H9 (cell line): ENCODE measurements around the gene MPL. TPM values are rescaled to one million over a fixed set of nuclear protein-coding genes. Genes with fewer than 3 reads are reported as not detected.

ENCODE experiments used
- DNase-seq: peaks from one replicate; pipeline ENCODE4 v3.0.0-alpha.2; 2017
- H2AFZ ChIP-seq: one replicate; pipeline ENCODE4 v1.6.1; 2013; ENCODE audit warnings: mild to moderate bottlenecking, low read length, control low read depth, moderate library complexity
- H2AK5ac ChIP-seq: 2 replicates; pipeline ENCODE4 v1.6.1; 2013; ENCODE audit warnings: low read length, control low read depth, mixed read lengths; ENCODE audit not compliant: insufficient read length
- H2BK120ac ChIP-seq: one replicate; pipeline ENCODE4 v1.6.1; 2013; ENCODE audit warnings: low read depth, mild to moderate bottlenecking, low read length, control low read depth, inconsistent platforms; ENCODE audit not compliant: poor library complexity, severe bottlenecking
- H2BK12ac ChIP-seq: 2 replicates; pipeline ENCODE4 v1.6.1; 2013; ENCODE audit warnings: low read length, control low read depth, mixed read lengths, low read depth; ENCODE audit not compliant: insufficient read length
- H2BK15ac ChIP-seq: 2 replicates; pipeline ENCODE4 v1.6.1; 2013; ENCODE audit warnings: low read depth, low read length, control low read depth
- H2BK20ac ChIP-seq: one replicate; pipeline ENCODE4 v1.6.1; 2013; ENCODE audit warnings: low read depth, mild to moderate bottlenecking, low read length, control low read depth, inconsistent platforms; ENCODE audit not compliant: poor library complexity, severe bottlenecking
- H2BK5ac ChIP-seq: 2 replicates; pipeline ENCODE4 v1.6.1; 2013; ENCODE audit warnings: low read length, control low read depth, mixed read lengths; ENCODE audit not compliant: insufficient read length
- H3K14ac ChIP-seq: 2 replicates; pipeline ENCODE4 v1.6.1; 2013; ENCODE audit warnings: low read length, control low read depth; ENCODE audit not compliant: insufficient read depth
- H3K18ac ChIP-seq: 2 replicates; pipeline ENCODE4 v1.6.1; 2013; ENCODE audit warnings: low read depth, mild to moderate bottlenecking, mixed read lengths, low read length, control low read depth; ENCODE audit not compliant: insufficient read length
- H3K23ac ChIP-seq: 2 replicates; pipeline ENCODE4 v1.6.1; 2013; ENCODE audit warnings: low read length, control low read depth, mixed read lengths, low read depth; ENCODE audit not compliant: insufficient read length
- H3K23me2 ChIP-seq: 2 replicates; pipeline ENCODE4 v1.6.1; 2013; ENCODE audit warnings: low read depth, mild to moderate bottlenecking, mixed read lengths, low read length, control low read depth; ENCODE audit not compliant: insufficient read length, poor library complexity, severe bottlenecking
- H3K27ac ChIP-seq: 2 replicates; pipeline ENCODE4 v1.5.1; 2013; ENCODE audit warnings: low read length, control low read depth, mixed read lengths, low read depth; ENCODE audit not compliant: insufficient read length
- H3K27me3 ChIP-seq: 2 replicates; pipeline ENCODE4 v1.6.1; 2013; ENCODE audit warnings: low read length, control low read depth, inconsistent platforms; ENCODE audit not compliant: insufficient read depth
- H3K4ac ChIP-seq: 2 replicates; pipeline ENCODE4 v1.6.1; 2013; ENCODE audit warnings: low read depth, mild to moderate bottlenecking, control low read depth, inconsistent platforms, low read length, moderate library complexity
- H3K4me1 ChIP-seq: 2 replicates; pipeline ENCODE4 v1.6.1; 2013; ENCODE audit warnings: low read length, control low read depth, inconsistent platforms; ENCODE audit not compliant: insufficient read depth
- H3K4me2 ChIP-seq: 2 replicates; pipeline ENCODE4 v1.6.1; 2013; ENCODE audit warnings: low read length, control low read depth, mixed read lengths; ENCODE audit not compliant: insufficient read length, insufficient read depth
- H3K56ac ChIP-seq: 2 replicates; pipeline ENCODE4 v1.6.1; 2013; ENCODE audit warnings: low read depth, mild to moderate bottlenecking, mixed read lengths, low read length, control low read depth; ENCODE audit not compliant: insufficient read length
- H3K79me1 ChIP-seq: 2 replicates; pipeline ENCODE4 v1.6.1; 2013; ENCODE audit warnings: low read depth, mild to moderate bottlenecking, moderate library complexity, low read length, control low read depth, inconsistent platforms; ENCODE audit not compliant: insufficient read depth, poor library complexity, severe bottlenecking
- H3K79me2 ChIP-seq: 2 replicates; pipeline ENCODE4 v1.6.1; 2013; ENCODE audit warnings: low read length, control low read depth, inconsistent platforms; ENCODE audit not compliant: insufficient read depth
- H3K9ac ChIP-seq: 2 replicates; pipeline ENCODE4 v1.6.1; 2013; ENCODE audit warnings: low read length, control low read depth, mixed read lengths; ENCODE audit not compliant: insufficient read length; ENCODE audit errors: extremely low read depth
- H3K9me3 ChIP-seq: one replicate; pipeline ENCODE4 v1.6.1; 2013; ENCODE audit warnings: low read depth, low read length, inconsistent platforms; ENCODE audit not compliant: control insufficient read depth
- H3T11ph ChIP-seq: one replicate; pipeline ENCODE4 v1.6.1; 2013; ENCODE audit warnings: mild to moderate bottlenecking, low read length, control low read depth, inconsistent platforms
- H4K20me1 ChIP-seq: one replicate; pipeline ENCODE4 v1.6.1; 2013; ENCODE audit not compliant: control insufficient read depth, insufficient read length, insufficient read depth
- H4K5ac ChIP-seq: 2 replicates; pipeline ENCODE4 v1.6.1; 2013; ENCODE audit warnings: low read depth, mild to moderate bottlenecking, mixed read lengths, low read length, control low read depth; ENCODE audit not compliant: insufficient read length
- H4K8ac ChIP-seq: replicated peaks from 2 replicates; pipeline ENCODE4 v1.6.1; 2013; ENCODE audit warnings: low read length, control low read depth, mixed read lengths, low read depth; ENCODE audit not compliant: insufficient read length
- H4K91ac ChIP-seq: 2 replicates; pipeline ENCODE4 v1.6.1; 2013; ENCODE audit warnings: low read depth, mild to moderate bottlenecking, moderate library complexity, mixed read lengths, low read length, control low read depth; ENCODE audit not compliant: insufficient read length
- H3K27ac Mint-ChIP-seq, 3 experiments: 2 replicates in 2 of 3; 3 replicates in 1 of 3; pipeline ENCODE4 v1.8.0; 2020 to 2021; ENCODE audit warnings: mixed read lengths in 3 of 3, mild to moderate bottlenecking in 1 of 3, moderate library complexity in 1 of 3
- H3K27me3 Mint-ChIP-seq: 2 replicates; pipeline ENCODE4 v1.8.0; 2021; ENCODE audit warnings: low read depth, mild to moderate bottlenecking, moderate library complexity, mixed read lengths
- H3K36me3 Mint-ChIP-seq, 3 experiments: 2 replicates in 2 of 3; 3 replicates in 1 of 3; pipeline ENCODE4 v1.8.0; 2020 to 2021; ENCODE audit warnings: low read depth in 3 of 3, mixed read lengths in 3 of 3; ENCODE audit not compliant: insufficient read depth in 1 of 3
- H3K4me1 Mint-ChIP-seq, 2 experiments: 2 replicates each; pipeline ENCODE4 v1.8.0; 2020; ENCODE audit warnings: mixed read lengths in 2 of 2
- H3K4me3 Mint-ChIP-seq, 2 experiments: 2 replicates in 1 of 2; 3 replicates in 1 of 2; pipeline ENCODE4 v1.8.0; 2020 to 2021; ENCODE audit warnings: mild to moderate bottlenecking in 2 of 2, mixed read lengths in 2 of 2, moderate library complexity in 1 of 2
- H3K9me3 Mint-ChIP-seq, 2 experiments: 2 replicates in 1 of 2; 3 replicates in 1 of 2; pipeline ENCODE4 v1.8.0; 2020; ENCODE audit warnings: mild to moderate bottlenecking in 2 of 2, mixed read lengths in 2 of 2, moderate library complexity in 1 of 2
- WGBS: extraction: QIAGEN DNeasy Blood & Tissue Kit; methylation state at CpG from one replicate; pipeline ENCODE4 v1.1.7; 2013; ENCODE audit warnings: missing lambda C conversion rate, low lambda C conversion rate, mixed read lengths; ENCODE audit not compliant: insufficient read length; ENCODE audit errors: extremely low coverage; 5-methylcytosine and 5-hydroxymethylcytosine counted together
- total RNA-seq: library from RNA; stranded (reverse); gene quantifications from 2 replicates; pipeline ENCODE4 v1.2.1, GENCODE V29; 2021
- TF ChIP-seq, protein P1 (sequence below): fragments of 200-600 bp; sonication (generic); conservative IDR thresholded peaks from 3 replicates; pipeline ENCODE4 v1.8.0; 2021; ENCODE audit warnings: antibody characterized with exemption, mild to moderate bottlenecking

MPL gene
- total RNA-seq, 1 experiment from 2014 or later: not detected

GRCh38 chr1:43314233-43314632 is 23.4 kb upstream of the MPL start:
- Histone ChIP-seq H3K14ac (no peak overlapping the region), H3K23me2 (no peaks in the 10 kb centered on the region), H2BK5ac (no peak overlapping the region), H3K27me3 (no peaks in the 10 kb centered on the region), H4K8ac (no peak overlapping the region), H3K18ac (no peak overlapping the region), H3K9me3 (no peaks in the 10 kb centered on the region), H3K9ac (no peak overlapping the region), H2BK120ac (no peak overlapping the region), H2AK5ac (no peak overlapping the region), H3T11ph (no peak overlapping the region), H4K91ac (no peak overlapping the region), H3K4me2 (no peak overlapping the region), H3K4me1 (no peaks in the 10 kb centered on the region), H3K56ac (no peak overlapping the region), H4K5ac (no peak overlapping the region), H3K23ac (no peak overlapping the region), H3K79me2 (no peaks in the 10 kb centered on the region), H3K79me1 (no peaks in the 10 kb centered on the region), H2BK20ac (no peak overlapping the region), H2BK12ac (no peak overlapping the region), H3K27ac (no peak overlapping the region), H3K4ac (no peak overlapping the region), H2AFZ (no peak overlapping the region), H4K20me1 (no peaks in the 10 kb centered on the region), H2BK15ac (no peak overlapping the region)
- Mint-ChIP-seq H3K36me3 (no peaks in the 10 kb centered on the region), H3K4me1 (peaks cover 7 to 11% of the 10 kb centered on the region in 2 experiments), H3K27ac (no peak overlapping the region), H3K4me3 (no peak overlapping the region), H3K27me3 (peaks cover 4% of the 10 kb centered on the region), H3K9me3 (no peaks in the 10 kb centered on the region)
- DNase-seq: no peak
- no CpG with 5 or more reads among the region's 5 CpGs for WGBS
- TF ChIP-seq, protein P1, sequence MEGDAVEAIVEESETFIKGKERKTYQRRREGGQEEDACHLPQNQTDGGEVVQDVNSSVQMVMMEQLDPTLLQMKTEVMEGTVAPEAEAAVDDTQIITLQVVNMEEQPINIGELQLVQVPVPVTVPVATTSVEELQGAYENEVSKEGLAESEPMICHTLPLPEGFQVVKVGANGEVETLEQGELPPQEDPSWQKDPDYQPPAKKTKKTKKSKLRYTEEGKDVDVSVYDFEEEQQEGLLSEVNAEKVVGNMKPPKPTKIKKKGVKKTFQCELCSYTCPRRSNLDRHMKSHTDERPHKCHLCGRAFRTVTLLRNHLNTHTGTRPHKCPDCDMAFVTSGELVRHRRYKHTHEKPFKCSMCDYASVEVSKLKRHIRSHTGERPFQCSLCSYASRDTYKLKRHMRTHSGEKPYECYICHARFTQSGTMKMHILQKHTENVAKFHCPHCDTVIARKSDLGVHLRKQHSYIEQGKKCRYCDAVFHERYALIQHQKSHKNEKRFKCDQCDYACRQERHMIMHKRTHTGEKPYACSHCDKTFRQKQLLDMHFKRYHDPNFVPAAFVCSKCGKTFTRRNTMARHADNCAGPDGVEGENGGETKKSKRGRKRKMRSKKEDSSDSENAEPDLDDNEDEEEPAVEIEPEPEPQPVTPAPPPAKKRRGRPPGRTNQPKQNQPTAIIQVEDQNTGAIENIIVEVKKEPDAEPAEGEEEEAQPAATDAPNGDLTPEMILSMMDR: no peak
